Activated naive CD4-positive, alpha-beta T cell treated with anti-CD3 and anti-CD28 coated beads for 36 hours (primary cell): ENCODE results near the gene SPACA5. TPM values are rescaled to one million over a fixed set of nuclear protein-coding genes. Genes with fewer than 3 reads are reported as not detected.
"Not testable (repeated sequence)": the region's sequence is repeated elsewhere in the genome, so short reads cannot be mapped to it uniquely, and the experiment has no call there.

Experiments used
- CTCF ChIA-PET: fragments of 350-600 bp; sonication (Branson Sonifier 250); formaldehyde crosslinking; loops from one replicate; lab custom pipeline; 2021; ENCODE audit warnings: antibody characterized with exemption; lab: Charles Lee
- DNase-seq: peaks from one replicate; pipeline ENCODE4 v3.0.0-alpha.2; 2020
- H3K27ac Mint-ChIP-seq: one replicate; pipeline ENCODE4 v1.8.0; 2021; ENCODE audit warnings: mild to moderate bottlenecking, mixed read lengths
- H3K27me3 Mint-ChIP-seq: one replicate; pipeline ENCODE4 v1.8.0; 2021; ENCODE audit warnings: low read depth, mixed read lengths
- H3K36me3 Mint-ChIP-seq: one replicate; pipeline ENCODE4 v1.8.0; 2021; ENCODE audit warnings: low read depth, mixed read lengths
- H3K4me1 Mint-ChIP-seq: one replicate; pipeline ENCODE4 v1.8.0; 2021; ENCODE audit warnings: low read depth, mixed read lengths
- H3K4me3 Mint-ChIP-seq: one replicate; pipeline ENCODE4 v1.8.0; 2021; ENCODE audit warnings: mild to moderate bottlenecking, moderate library complexity, mixed read lengths
- H3K9me3 Mint-ChIP-seq: one replicate; pipeline ENCODE4 v1.8.0; 2021; ENCODE audit warnings: mixed read lengths
- intact Hi-C: fragments of 100-400 bp; cut with micrococcal nuclease; formaldehyde crosslinking; loops from one replicate; pipeline ENCODE4 v1.15.1; 2023
- total RNA-seq, 2 experiments: library from RNA; stranded (reverse); gene quantifications; one replicate each; pipeline ENCODE4 v1.2.3, GENCODE V29; 2021

SPACA5 gene
- total RNA-seq, 2 experiments from 2014 or later = not detected

- Mint-ChIP-seq H3K27ac (no peak overlapping the region), H3K4me3 (no peak overlapping the region), H3K9me3 (peaks cover 1% of the 10 kb centered on the region), H3K36me3 (no peaks in the 10 kb centered on the region), H3K4me1 (peaks cover 10% of the 10 kb centered on the region), H3K27me3 (no peaks in the 10 kb centered on the region)
- peak; percentile 52 for DNase-seq
- intact Hi-C loops = loop anchor here (5.0 to 10.0 kb wide), 2 partner anchors 371 to 833 kb away; partner anchors contain the start of genes ELK1, UBA1 and UXT
- CTCF ChIA-PET = interaction anchor here (0.7 to 2.5 kb wide), 4 partner anchors 66 to 194 kb away, joined by 3 to 12 read pairs (median 7); no protein-coding TSS in a partner anchor
These were observed 18.8 kb downstream of the SPACA5 start for GRCh38 chrX:48025561-48025960.

GRCh38 chrX:48027545-48027944 lies 20.8 kb downstream of the SPACA5 start:
- not testable (repeated sequence) for DNase-seq, H3K27me3 Mint-ChIP-seq, H3K9me3 Mint-ChIP-seq, H3K36me3 Mint-ChIP-seq, H3K4me1 Mint-ChIP-seq, H3K4me3 Mint-ChIP-seq, H3K27ac Mint-ChIP-seq
- CTCF ChIA-PET = interaction anchor here (0.6 to 2.5 kb wide), 6 partner anchors 67 to 196 kb away, joined by 3 to 12 read pairs (median 7); no protein-coding TSS in a partner anchor
- intact Hi-C loops = loop anchor here (5.0 to 10.0 kb wide), 2 partner anchors 373 to 835 kb away; partner anchors contain the start of genes ELK1, UBA1 and UXT

GRCh38 chrX:48028091-48028490 lies 21.3 kb downstream of the SPACA5 start:
- no peaks in the 10 kb centered on the region for H3K9me3 Mint-ChIP-seq
- CTCF ChIA-PET = interaction anchor here (1.3 to 2.5 kb wide), 2 partner anchors 70 to 174 kb away, joined by 10 to 12 read pairs; no protein-coding TSS in a partner anchor
- no peak overlapping the region for H3K4me3 Mint-ChIP-seq
- DNase-seq = no peak
- no peaks in the 10 kb centered on the region for H3K36me3 Mint-ChIP-seq
- no peaks in the 10 kb centered on the region for H3K27me3 Mint-ChIP-seq
- H3K4me1 Mint-ChIP-seq = peaks cover 6% of the 10 kb centered on the region
- intact Hi-C loops = loop anchor here (5.0 to 10.0 kb wide), 2 partner anchors 373 to 836 kb away; partner anchors contain the start of genes ELK1, UBA1 and UXT
- no peak overlapping the region for H3K27ac Mint-ChIP-seq

GRCh38 chrX:48030237-48030636 lies 23.4 kb downstream of the SPACA5 start:
- CTCF ChIA-PET = no interaction called here
- Mint-ChIP-seq H3K4me3 (no peak overlapping the region), H3K27ac (no peak overlapping the region), H3K36me3 (no peaks in the 10 kb centered on the region), H3K27me3 (no peaks in the 10 kb centered on the region), H3K9me3 (no peaks in the 10 kb centered on the region), H3K4me1 (peaks cover 3% of the 10 kb centered on the region)
- DNase-seq = no peak
- intact Hi-C loops = no loop called here

GRCh38 chrX:48030641-48031173 lies 23.9 kb downstream of the SPACA5 start:
- CTCF ChIA-PET, H3K9me3 Mint-ChIP-seq, H3K27me3 Mint-ChIP-seq, H3K4me1 Mint-ChIP-seq, intact Hi-C loops, H3K36me3 Mint-ChIP-seq, DNase-seq, H3K27ac Mint-ChIP-seq, H3K4me3 Mint-ChIP-seq: not testable (repeated sequence)

- no peaks in the 10 kb centered on the region for H3K9me3 Mint-ChIP-seq
- H3K4me1 Mint-ChIP-seq = no peaks in the 10 kb centered on the region
- H3K36me3 Mint-ChIP-seq = no peaks in the 10 kb centered on the region
- no peak overlapping the region for H3K4me3 Mint-ChIP-seq
- DNase-seq = no peak
- CTCF ChIA-PET = no interaction called here
- intact Hi-C loops = no loop called here
- no peaks in the 10 kb centered on the region for H3K27me3 Mint-ChIP-seq
- H3K27ac Mint-ChIP-seq = no peak overlapping the region
These were observed 29.1 kb downstream of the SPACA5 start for GRCh38 chrX:48035891-48036290.

- Mint-ChIP-seq H3K36me3 (no peaks in the 10 kb centered on the region), H3K4me1 (no peaks in the 10 kb centered on the region), H3K27me3 (no peaks in the 10 kb centered on the region), H3K4me3 (no peak overlapping the region), H3K27ac (no peak overlapping the region), H3K9me3 (no peaks in the 10 kb centered on the region)
- CTCF ChIA-PET = no interaction called here
- no peak for DNase-seq
- intact Hi-C loops = no loop called here
These were observed 36.3 kb downstream of the SPACA5 start for GRCh38 chrX:48043056-48043455.

GRCh38 chrX:48045410-48046311 lies 38.9 kb downstream of the SPACA5 start:
- Mint-ChIP-seq H3K27me3 (no peaks in the 10 kb centered on the region), H3K27ac (no peak overlapping the region), H3K4me3 (no peak overlapping the region), H3K36me3 (no peaks in the 10 kb centered on the region), H3K9me3 (no peaks in the 10 kb centered on the region), H3K4me1 (no peaks in the 10 kb centered on the region)
- intact Hi-C loops = no loop called here
- DNase-seq = no peak
- CTCF ChIA-PET = no interaction called here

GRCh38 chrX:48046846-48047245 lies 40.1 kb downstream of the SPACA5 start:
- intact Hi-C loops = no loop called here
- CTCF ChIA-PET = no interaction called here
- Mint-ChIP-seq H3K36me3 (no peaks in the 10 kb centered on the region), H3K9me3 (no peaks in the 10 kb centered on the region), H3K4me1 (no peaks in the 10 kb centered on the region), H3K27ac (no peak overlapping the region), H3K27me3 (no peaks in the 10 kb centered on the region), H3K4me3 (no peak overlapping the region)
- no peak for DNase-seq

- no peak overlapping the region for H3K4me3 Mint-ChIP-seq
- H3K9me3 Mint-ChIP-seq = peaks cover 10% of the 10 kb centered on the region
- H3K27ac Mint-ChIP-seq = no peak overlapping the region
- H3K4me1 Mint-ChIP-seq = no peaks in the 10 kb centered on the region
- DNase-seq = no peak
- intact Hi-C loops = no loop called here
- no peaks in the 10 kb centered on the region for H3K27me3 Mint-ChIP-seq
- CTCF ChIA-PET = no interaction called here
- peaks cover 34% of the 10 kb centered on the region for H3K36me3 Mint-ChIP-seq
These were observed 52.0 kb downstream of the SPACA5 start for GRCh38 chrX:48058621-48059295.

- Mint-ChIP-seq H3K27ac (no peak overlapping the region), H3K36me3 (peaks cover 34% of the 10 kb centered on the region), H3K9me3 (peaks cover 10% of the 10 kb centered on the region), H3K4me1 (no peaks in the 10 kb centered on the region), H3K27me3 (no peaks in the 10 kb centered on the region), H3K4me3 (no peak overlapping the region)
- CTCF ChIA-PET = no interaction called here
- intact Hi-C loops = no loop called here
- no peak for DNase-seq
These were observed 52.5 kb downstream of the SPACA5 start for GRCh38 chrX:48059296-48059639.
